ENCODE measurements around the gene TNIK. TPM values are rescaled to one million over a fixed set of nuclear protein-coding genes. Genes with fewer than 3 reads are reported as not detected.

The TNIK gene
- total and polyA plus RNA-seq, 2 of the 4 experiments (the other 2 are of a cell fraction): 3.4 to 6.3 TPM

- no peak for TF ChIP-seq RCOR1 (IDR thresholded peaks at IDR 0.05; ENCODE audit: insufficient replicate concordance, low read length)
- TF ChIP-seq SMC3 (IDR thresholded peaks at IDR 0.05; ENCODE audit: low read depth, low read length): no peak
- no peak for TF ChIP-seq FOS (IDR thresholded peaks at IDR 0.05; ENCODE audit: low read depth, low read length)
- TF ChIP-seq CHD1 (IDR thresholded peaks at IDR 0.05; ENCODE audit: low read depth, low read length): no peak
- no peak for TF ChIP-seq MAFK (IDR thresholded peaks at IDR 0.05; ENCODE audit: low read depth, low read length)
- TF ChIP-seq NFE2L2 (IDR thresholded peaks at IDR 0.05; ENCODE audit: low read depth, low read length): no peak
- TF ChIP-seq CEBPB (IDR thresholded peaks at IDR 0.05; ENCODE audit: low read depth, low read length): no peak
- TF ChIP-seq, protein P1, sequence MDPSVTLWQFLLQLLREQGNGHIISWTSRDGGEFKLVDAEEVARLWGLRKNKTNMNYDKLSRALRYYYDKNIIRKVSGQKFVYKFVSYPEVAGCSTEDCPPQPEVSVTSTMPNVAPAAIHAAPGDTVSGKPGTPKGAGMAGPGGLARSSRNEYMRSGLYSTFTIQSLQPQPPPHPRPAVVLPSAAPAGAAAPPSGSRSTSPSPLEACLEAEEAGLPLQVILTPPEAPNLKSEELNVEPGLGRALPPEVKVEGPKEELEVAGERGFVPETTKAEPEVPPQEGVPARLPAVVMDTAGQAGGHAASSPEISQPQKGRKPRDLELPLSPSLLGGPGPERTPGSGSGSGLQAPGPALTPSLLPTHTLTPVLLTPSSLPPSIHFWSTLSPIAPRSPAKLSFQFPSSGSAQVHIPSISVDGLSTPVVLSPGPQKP (IDR thresholded peaks at IDR 0.05; ENCODE audit: borderline replicate concordance, low read depth, low read length): no peak
- TF ChIP-seq BHLHE40 (IDR thresholded peaks at IDR 0.05; ENCODE audit: low read depth, low read length): no peak
- TF ChIP-seq USF2 (IDR thresholded peaks at IDR 0.05; ENCODE audit: low read depth, low read length): no peak
- no peak for TF ChIP-seq RFX5 (IDR thresholded peaks at IDR 0.05; ENCODE audit: low read depth, low read length)
- no peak for TF ChIP-seq MAZ (IDR thresholded peaks at IDR 0.05; ENCODE audit: borderline replicate concordance, low read depth, low read length)
- TF ChIP-seq MXI1 (IDR thresholded peaks at IDR 0.05; ENCODE audit: borderline replicate concordance, low read depth, low read length): no peak
- no peak for TF ChIP-seq RAD21 (IDR thresholded peaks at IDR 0.05; ENCODE audit: low read length)
- TF ChIP-seq, protein P2, sequence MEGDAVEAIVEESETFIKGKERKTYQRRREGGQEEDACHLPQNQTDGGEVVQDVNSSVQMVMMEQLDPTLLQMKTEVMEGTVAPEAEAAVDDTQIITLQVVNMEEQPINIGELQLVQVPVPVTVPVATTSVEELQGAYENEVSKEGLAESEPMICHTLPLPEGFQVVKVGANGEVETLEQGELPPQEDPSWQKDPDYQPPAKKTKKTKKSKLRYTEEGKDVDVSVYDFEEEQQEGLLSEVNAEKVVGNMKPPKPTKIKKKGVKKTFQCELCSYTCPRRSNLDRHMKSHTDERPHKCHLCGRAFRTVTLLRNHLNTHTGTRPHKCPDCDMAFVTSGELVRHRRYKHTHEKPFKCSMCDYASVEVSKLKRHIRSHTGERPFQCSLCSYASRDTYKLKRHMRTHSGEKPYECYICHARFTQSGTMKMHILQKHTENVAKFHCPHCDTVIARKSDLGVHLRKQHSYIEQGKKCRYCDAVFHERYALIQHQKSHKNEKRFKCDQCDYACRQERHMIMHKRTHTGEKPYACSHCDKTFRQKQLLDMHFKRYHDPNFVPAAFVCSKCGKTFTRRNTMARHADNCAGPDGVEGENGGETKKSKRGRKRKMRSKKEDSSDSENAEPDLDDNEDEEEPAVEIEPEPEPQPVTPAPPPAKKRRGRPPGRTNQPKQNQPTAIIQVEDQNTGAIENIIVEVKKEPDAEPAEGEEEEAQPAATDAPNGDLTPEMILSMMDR (conservative IDR thresholded peaks at IDR 0.05; ENCODE audit: low read depth, low read length): no peak
- no peak for TF ChIP-seq POLR2A (IDR thresholded peaks at IDR 0.05; ENCODE audit: low read depth, low read length)
- H3K4ac ChIP-seq (ENCODE audit: low read depth, low read length): no peak overlapping the region
- dilution Hi-C loops (cut with HindIII; ENCODE audit: low sequenced_read_pairs, unreplicated experiment) (no loop called here), in situ Hi-C loops (cut with MboI; ENCODE audit: low sequenced_read_pairs) (no loop called here), intact Hi-C loops (cut with micrococcal nuclease) (no loop called here)
- no peaks in the 10 kb centered on the region for H3K36me3 ChIP-seq (ENCODE audit: control insufficient read depth, insufficient read depth, low read length)
- no peaks in the 10 kb centered on the region for H3K9me3 ChIP-seq (ENCODE audit: control insufficient read depth, insufficient read depth, low read length)
- H3K4me2 ChIP-seq (ENCODE audit: low read depth, low read length): no peak overlapping the region
- H4K8ac ChIP-seq (ENCODE audit: low read depth in 2 of 2, low read length in 2 of 2): no peak overlapping the region
- H2BK5ac ChIP-seq (ENCODE audit: low read depth, low read length, poor library complexity, severe bottlenecking): no peak overlapping the region
- H3K79me1 ChIP-seq (ENCODE audit: low read depth in 1 of 2, low read length in 2 of 2): no peaks in the 10 kb centered on the region
- H2AK5ac ChIP-seq (ENCODE audit: low read depth, low read length): no peak overlapping the region
- H3K18ac ChIP-seq (ENCODE audit: low read depth, low read length): no peak overlapping the region
- BruUV-seq (replicated peaks): no TSS peak
- no peak overlapping the region for H3K4me3 ChIP-seq (ENCODE audit: insufficient read depth, low read depth, low read length)
- H3K23ac ChIP-seq (ENCODE audit: low read depth, low read length): no peak overlapping the region
- H2BK120ac ChIP-seq (ENCODE audit: low read depth, low read length): no peak overlapping the region
- no peak overlapping the region for H2AK9ac ChIP-seq (replicated peaks; ENCODE audit: low read depth, low read length, poor library complexity)
- H2AFZ ChIP-seq (replicated peaks; ENCODE audit: low read length, poor library complexity): no peak overlapping the region
- no peak overlapping the region for H3K9ac ChIP-seq (ENCODE audit: low read depth, low read length)
- no peak overlapping the region for H3K56ac ChIP-seq (ENCODE audit: extremely low read depth, insufficient read depth, low read length)
- no peaks in the 10 kb centered on the region for H3K27me3 ChIP-seq (ENCODE audit: control insufficient read depth, insufficient read depth, low read length)
- H3K4me1 ChIP-seq (ENCODE audit: control insufficient read depth, insufficient read depth, low read length): no peaks in the 10 kb centered on the region
- no peaks in the 10 kb centered on the region for H4K20me1 ChIP-seq (ENCODE audit: insufficient read depth, low read length)
- no peak overlapping the region for H4K91ac ChIP-seq (ENCODE audit: insufficient read depth, low read depth, low read length)
- no peak overlapping the region for H3K14ac ChIP-seq (replicated peaks; ENCODE audit: low read depth, low read length)
- H3K9me1 ChIP-seq (ENCODE audit: insufficient read depth, low read length): no peaks in the 10 kb centered on the region
- no peak overlapping the region for H4K5ac ChIP-seq (ENCODE audit: low read depth, low read length)
- no peak overlapping the region for H3K27ac ChIP-seq (ENCODE audit: insufficient read depth, low read length)
- ChIA-PET POLR2A (ENCODE audit: unreplicated experiment) (no interaction called here), CTCF (no interaction called here)
- no peak overlapping the region for H2BK15ac ChIP-seq (ENCODE audit: low read depth, low read length)
- ATAC-seq (ENCODE audit: low read depth) (no peak), DNase-seq (no peak)
- H2BK20ac ChIP-seq (ENCODE audit: low read depth, low read length): no peak overlapping the region
Observed at GRCh38 chr3:171116365-171116764, 343.8 kb downstream of the TNIK start.

Measured in IMR-90 (cell line).